Hepatocyte (in vitro differentiated cells): ENCODE measurements around the gene SORT1.

Source experiments
- CTCF ChIP-seq: fragments of 200-600 bp; sonication (generic); IDR thresholded peaks from 2 replicates; pipeline ENCODE4 v1.5.1; 2016; ENCODE audit warnings: antibody characterized with exemption, mild to moderate bottlenecking; ENCODE audit not compliant: poor library complexity
- EZH2 ChIP-seq: fragments of 200-600 bp; sonication (generic); IDR thresholded peaks from 2 replicates; pipeline ENCODE4 v1.6.1; 2016; ENCODE audit warnings: antibody characterized with exemption, mild to moderate bottlenecking, borderline replicate concordance
- EZH2phosphoT487 ChIP-seq: fragments of 200-600 bp; sonication (generic); IDR thresholded peaks from one replicate; pipeline ENCODE4 v1.6.1; 2018; ENCODE audit warnings: antibody characterized with exemption, mild to moderate bottlenecking, low read depth, moderate library complexity; ENCODE audit not compliant: unreplicated experiment, severe bottlenecking

GRCh38 chr1:109433322-109433721 is 35.6 kb upstream of the SORT1 start:
- TF ChIP-seq CTCF (no peak), EZH2phosphoT487 (no peak), EZH2 (no peak)
